NCI-H1436 (cell line): Measurements from ENCODE around the gene NT5DC1.

Experiments
- DNase-seq: peaks from one replicate; lab custom pipeline; 2025; lab: John Stamatoyannopoulos, UW

The NT5DC1 gene

DNA sequence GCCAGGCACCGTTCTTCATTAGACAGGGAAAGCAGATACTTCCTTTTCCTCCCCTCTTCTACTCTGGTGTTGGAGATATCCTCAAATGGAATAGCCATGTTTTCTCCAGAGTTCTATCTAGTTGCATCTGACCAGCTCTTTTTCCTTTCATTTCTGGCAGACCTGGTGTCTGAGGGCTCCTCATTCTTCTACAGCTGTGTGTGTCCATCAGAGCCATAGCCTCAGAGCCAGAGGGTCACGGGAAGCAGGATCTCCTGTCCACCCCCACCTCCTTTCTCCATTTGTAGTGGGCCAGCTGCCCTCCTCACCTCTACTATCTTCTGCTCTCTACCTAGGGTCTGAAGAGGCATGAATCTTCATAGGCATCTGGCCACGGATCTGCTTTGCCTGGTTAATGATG is 96.2 kb downstream of the NT5DC1 start:
- DNase-seq: no peak

GRCh38 chr6:116200619-116201249 is 100.1 kb downstream of the NT5DC1 start:
- DNase-seq: no peak

GRCh38 chr6:116201538-116201937 is 100.9 kb downstream of the NT5DC1 start:
- DNase-seq: no peak

- DNase-seq: no peak
Measured at GRCh38 chr6:116205281-116205680, 104.6 kb downstream of the NT5DC1 start.

- no peak for DNase-seq
Measured at GRCh38 chr6:116206231-116206903, 105.7 kb downstream of the NT5DC1 start.

- no peak for DNase-seq
Measured at GRCh38 chr6:116208056-116208785, 107.6 kb downstream of the NT5DC1 start.

GRCh38 chr6:116210316-116210715 is 109.7 kb downstream of the NT5DC1 start:
- no peak for DNase-seq

- DNase-seq: no peak
Measured at GRCh38 chr6:116210750-116211425, 110.2 kb downstream of the NT5DC1 start.

- DNase-seq: no peak
Measured at GRCh38 chr6:116214681-116215080, 114.0 kb downstream of the NT5DC1 start.

- DNase-seq: no peak
Measured at GRCh38 chr6:116215414-116215813, 114.8 kb downstream of the NT5DC1 start.

DNA sequence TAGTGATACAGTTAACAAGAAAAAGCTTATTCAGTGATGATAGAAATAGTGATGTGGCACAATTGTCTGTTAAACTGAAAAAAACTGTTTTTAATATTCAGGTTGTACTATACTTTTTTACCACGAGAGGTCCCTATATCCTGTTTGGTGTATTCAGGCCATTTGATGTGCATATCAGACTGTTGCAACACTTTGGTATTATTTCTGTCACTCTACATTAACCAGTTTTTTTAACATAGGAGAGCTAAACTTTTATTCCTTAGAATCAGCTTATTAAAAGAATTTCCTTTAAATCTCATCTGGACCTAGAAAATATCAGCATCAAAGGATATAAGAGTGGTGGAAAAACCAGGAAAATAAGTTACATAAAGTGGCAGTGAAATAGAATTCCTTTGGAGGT is 116.4 kb downstream of the NT5DC1 start:
- peak; percentile 20 for DNase-seq

- DNase-seq: no peak
Measured at GRCh38 chr6:116218172-116218633, 117.5 kb downstream of the NT5DC1 start.

GRCh38 chr6:116218866-116219265 is 118.2 kb downstream of the NT5DC1 start:
- no peak for DNase-seq

GRCh38 chr6:116221067-116221466 is 120.4 kb downstream of the NT5DC1 start:
- DNase-seq: no peak

GRCh38 chr6:116221911-116222310 is 121.3 kb downstream of the NT5DC1 start:
- no peak for DNase-seq

DNA sequence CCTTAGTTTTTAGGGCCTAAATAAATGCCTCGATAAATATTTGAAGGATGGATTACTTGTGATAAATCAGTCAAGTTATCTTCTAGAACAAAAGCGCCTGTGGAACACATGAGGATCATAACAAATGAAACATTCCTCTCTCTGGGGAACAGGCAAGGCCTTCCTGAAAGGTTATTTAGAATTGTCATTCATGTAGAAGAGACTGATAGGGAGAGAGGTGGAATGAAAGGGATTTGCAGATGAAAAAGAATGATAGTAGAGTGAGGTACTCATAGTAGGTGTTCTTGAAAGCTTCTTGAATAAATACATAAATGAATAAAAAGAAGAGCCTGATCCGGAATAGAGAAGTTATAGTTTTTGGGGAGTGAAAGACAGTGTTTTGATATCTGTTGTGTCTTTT is 122.7 kb downstream of the NT5DC1 start:
- no peak for DNase-seq

DNA sequence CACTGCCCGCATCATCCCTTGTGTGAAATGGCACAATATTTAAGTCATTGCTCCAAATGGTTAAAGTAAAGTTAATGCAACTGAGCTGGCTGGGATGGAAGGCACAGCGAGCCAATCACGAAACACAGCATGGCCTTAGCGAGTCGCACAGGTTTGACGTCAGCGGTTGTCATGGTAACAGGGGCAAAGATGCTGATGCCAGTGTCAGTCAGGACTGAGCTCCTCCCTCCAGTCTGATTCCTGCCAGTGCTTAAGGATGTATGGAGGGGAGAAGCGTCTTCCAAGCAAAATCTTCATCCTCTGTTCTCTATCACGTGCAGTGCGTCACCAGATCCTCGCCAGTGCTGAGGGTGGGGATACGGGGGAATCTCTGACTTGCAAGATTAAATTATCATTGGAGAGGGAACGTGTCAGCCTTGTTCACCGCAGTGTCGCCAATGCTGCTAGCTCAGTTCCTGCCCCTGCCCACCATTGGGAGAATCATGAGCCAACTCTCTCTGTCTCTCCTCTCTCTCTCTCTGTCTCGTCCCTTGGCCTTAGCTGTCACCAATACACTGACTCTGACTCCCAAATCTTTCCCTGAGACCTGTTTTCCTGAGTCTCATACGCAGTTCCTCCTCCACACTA is 128.7 kb downstream of the NT5DC1 start:
- DNase-seq: no peak

GRCh38 chr6:116234689-116235088 is 134.0 kb downstream of the NT5DC1 start:
- no peak for DNase-seq

DNA sequence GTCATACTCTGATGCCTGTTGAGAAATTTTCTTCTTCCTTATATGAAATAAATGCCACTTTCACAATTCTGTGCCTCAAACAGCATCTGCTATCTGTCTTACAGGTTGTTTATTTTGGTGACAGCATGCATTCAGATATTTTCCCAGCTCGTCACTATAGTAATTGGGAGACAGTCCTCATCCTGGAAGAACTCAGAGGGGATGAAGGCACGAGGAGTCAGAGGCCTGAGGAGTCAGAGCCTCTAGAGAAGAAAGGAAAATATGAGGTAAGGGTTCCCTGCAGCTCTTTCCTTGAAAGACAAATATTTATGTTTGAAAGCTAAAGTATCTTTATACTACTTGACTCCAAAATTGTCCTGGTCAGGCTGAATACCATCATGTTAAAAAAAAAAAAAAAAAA is 137.4 kb downstream of the NT5DC1 start:
- DNase-seq: no peak

- DNase-seq: no peak
Measured at GRCh38 chr6:116239256-116239655, 138.6 kb downstream of the NT5DC1 start.

GRCh38 chr6:116239856-116240255 is 139.2 kb downstream of the NT5DC1 start:
- DNase-seq: no peak

GRCh38 chr6:116244284-116244683 is 143.6 kb downstream of the NT5DC1 start:
- peak; percentile 71 for DNase-seq
